Measurements from ENCODE around the gene MYH15. TPM values are rescaled to one million over a fixed set of nuclear protein-coding genes. Genes with fewer than 3 reads are reported as not detected.
A peak's percentile ranks its signal among the peaks of the same experiment; 100 is the strongest.

MYH15 gene
- total RNA-seq, 1 donor: 0.99 TPM

- H3K4me3 ChIP-seq (ENCODE audit: low read depth, low read length): no peak overlapping the region
- peak; percentile 76 for TF ChIP-seq CTCF (IDR thresholded peaks at IDR 0.05; ENCODE audit: insufficient read depth, low read length)
- DNase-seq (ENCODE audit: low read depth): peak; percentile 72
Observed at GRCh38 chr3:108477511-108478147, 32.8 kb downstream of the MYH15 start.

GRCh38 chr3:108475220-108475782 lies 35.1 kb downstream of the MYH15 start:
- no peak for TF ChIP-seq CTCF (IDR thresholded peaks at IDR 0.05; ENCODE audit: insufficient read depth, low read length)

GRCh38 chr3:108474581-108474980 lies 35.8 kb downstream of the MYH15 start:
- no peak overlapping the region for H3K4me3 ChIP-seq (ENCODE audit: low read depth, low read length)
- DNase-seq (ENCODE audit: low read depth): peak; percentile 39

More at GRCh38 chr3:108475220-108475782, 35.1 kb downstream of the MYH15 start:
- DNase-seq (ENCODE audit: low read depth): no peak
- H3K4me3 ChIP-seq (ENCODE audit: low read depth, low read length): no peak overlapping the region

GRCh38 chr3:108473711-108474110 lies 36.7 kb downstream of the MYH15 start:
- no peak overlapping the region for H3K4me3 ChIP-seq (ENCODE audit: low read depth, low read length)
- no peak for DNase-seq (ENCODE audit: low read depth)
- no peak for TF ChIP-seq CTCF (IDR thresholded peaks at IDR 0.05; ENCODE audit: insufficient read depth, low read length)

More at GRCh38 chr3:108474581-108474980, 35.8 kb downstream of the MYH15 start:
- TF ChIP-seq CTCF (IDR thresholded peaks at IDR 0.05; ENCODE audit: insufficient read depth, low read length): no peak

- no peak for TF ChIP-seq CTCF (IDR thresholded peaks at IDR 0.05; ENCODE audit: insufficient read depth, low read length)
- no peak overlapping the region for H3K4me3 ChIP-seq (ENCODE audit: low read depth, low read length)
- DNase-seq (ENCODE audit: low read depth): peak; percentile 89
Observed at GRCh38 chr3:108472001-108472591, 38.3 kb downstream of the MYH15 start.

- TF ChIP-seq CTCF (IDR thresholded peaks at IDR 0.05; ENCODE audit: insufficient read depth, low read length): no peak
- no peak overlapping the region for H3K4me3 ChIP-seq (ENCODE audit: low read depth, low read length)
- no peak for DNase-seq (ENCODE audit: low read depth)
Observed at GRCh38 chr3:108471426-108471825, 39.0 kb downstream of the MYH15 start.

Measured in fibroblast of the aortic adventitia (primary cell).